Sciatic nerve (tissue), 2 donors: Measurements from ENCODE around the gene TOP2A. TPM values are rescaled to one million over a fixed set of nuclear protein-coding genes. Genes with fewer than 3 reads are reported as not detected.
A peak's percentile ranks its signal among the peaks of the same experiment; 100 is the strongest.

ENCODE experiments used
- ATAC-seq: fragments of 200-7000 bp; cut with Tn5 transposase; one replicate; pipeline ENCODE4 v1.9.1; 2020; ENCODE audit warnings: mild to moderate bottlenecking, moderate library complexity
- DNase-seq: peaks from one replicate; pipeline ENCODE4 v3.0.0-alpha.2; 2020; ENCODE audit warnings: low spot score
- intact Hi-C: fragments of 100-400 bp; cut with DNase I; formaldehyde crosslinking; loops from one replicate; pipeline ENCODE4 v1.14.2; 2022
- total RNA-seq: library from RNA; stranded (reverse); fragmentation: NEBNext Ultra II Directional; extraction: Animal tissue kit (Norgen Biotek cat#: 25700); gene quantifications from one replicate; pipeline ENCODE4 v1.2.1, GENCODE V29; 2021
- donor health status: DM: no; HTN: no; CAD: no.
- donor health status: DM: no; HTN: no; CAD: no.

The TOP2A gene
- total RNA-seq, 1 donor from 2014 or later: 1.4 TPM

- intact Hi-C loops: no loop called here
- DNase-seq (no peak), ATAC-seq (no peak)
Measured at GRCh38 chr17:40366861-40367518, 50.7 kb downstream of the TOP2A start.

- no peak for DNase-seq
- ATAC-seq: no peak
- intact Hi-C loops: no loop called here
Measured at GRCh38 chr17:40366076-40366860, 51.4 kb downstream of the TOP2A start.

GRCh38 chr17:40364906-40365305 is 52.8 kb downstream of the TOP2A start:
- ATAC-seq (no peak), DNase-seq (no peak)
- intact Hi-C loops: no loop called here

GRCh38 chr17:40364121-40364861 is 53.4 kb downstream of the TOP2A start, which contains the start of gene GJD3:
Gene GJD3, minus strand, starts transcription at chr17:40364737. Its CDS starts 922 bp downstream, at chr17:40363815.
- intact Hi-C loops: no loop called here
- DNase-seq (no peak), ATAC-seq (no peak)

- intact Hi-C loops: no loop called here
- no peak for ATAC-seq
Measured at GRCh38 chr17:40363111-40363827, 54.4 kb downstream of the TOP2A start.

GRCh38 chr17:40362696-40363110 is 55.0 kb downstream of the TOP2A start:
- peak; percentile 14 for ATAC-seq
- DNase-seq: peak; percentile 70

More at GRCh38 chr17:40363111-40363827, 54.4 kb downstream of the TOP2A start:
- peak; percentile 59 for DNase-seq

GRCh38 chr17:40361925-40362695 is 55.6 kb downstream of the TOP2A start:
- intact Hi-C loops: no loop called here
- DNase-seq (no peak), ATAC-seq (no peak)

More at GRCh38 chr17:40362696-40363110, 55.0 kb downstream of the TOP2A start:
- intact Hi-C loops: no loop called here

- no peak for DNase-seq
- intact Hi-C loops: no loop called here
- ATAC-seq: no peak
Measured at GRCh38 chr17:40361063-40361924, 56.4 kb downstream of the TOP2A start.

GRCh38 chr17:40360091-40360490 is 57.6 kb downstream of the TOP2A start:
- intact Hi-C loops: no loop called here
- DNase-seq: no peak
- ATAC-seq: no peak

- intact Hi-C loops: no loop called here
- peak; percentile 74 for ATAC-seq
- DNase-seq: peak; percentile 96
Measured at GRCh38 chr17:40358323-40359038, 59.2 kb downstream of the TOP2A start.

- intact Hi-C loops: no loop called here
- ATAC-seq (peak; percentile 11), DNase-seq (peak; percentile 63)
Measured at GRCh38 chr17:40356990-40357881, 60.5 kb downstream of the TOP2A start.

GRCh38 chr17:40355804-40356758 is 61.6 kb downstream of the TOP2A start:
- ATAC-seq (peak; percentile 45), DNase-seq (no peak)
- intact Hi-C loops: loop anchor here (2.0 kb wide), 1 partner anchor 53 kb away; no protein-coding TSS in a partner anchor

GRCh38 chr17:40355123-40355803 is 62.4 kb downstream of the TOP2A start:
- peak; percentile 89 for DNase-seq
- intact Hi-C loops: loop anchor here (2.0 kb wide), 1 partner anchor 52 kb away; no protein-coding TSS in a partner anchor
- peak; percentile 74 for ATAC-seq
